CD4-positive, alpha-beta T cell treated with Interleukin-15 for 1 hour (primary cell): ENCODE results near the gene CDHR5.

Experiments
- DNase-seq: peaks from one replicate; pipeline ENCODE4 v3.0.0-alpha.2; 2020

CDHR5 gene

GRCh38 chr11:643849-644738 is 19.3 kb upstream of the CDHR5 start:
- no peak for DNase-seq

GRCh38 chr11:643366-643765 is 18.6 kb upstream of the CDHR5 start:
- no peak for DNase-seq

- no peak for DNase-seq
Measured at GRCh38 chr11:641806-642370, 17.1 kb upstream of the CDHR5 start.

GRCh38 chr11:640021-640706 is 15.4 kb upstream of the CDHR5 start:
- DNase-seq: peak; percentile 33

GRCh38 chr11:639332-639955 is 14.7 kb upstream of the CDHR5 start:
- no peak for DNase-seq

- no peak for DNase-seq
Measured at GRCh38 chr11:638631-639331, 14.0 kb upstream of the CDHR5 start.

- DNase-seq: no peak
Measured at GRCh38 chr11:637593-638521, 13.1 kb upstream of the CDHR5 start.

GRCh38 chr11:637333-637592 is 12.5 kb upstream of the CDHR5 start:
- DNase-seq: no peak

- DNase-seq: no peak
Measured at GRCh38 chr11:636511-637332, 12.0 kb upstream of the CDHR5 start, which contains the start of gene DRD4. TSS of gene DRD4 (plus strand) at chr11:637269. CDS start at chr11:637305, 36 bp downstream.

- DNase-seq: no peak
Measured at GRCh38 chr11:635945-636510, 11.3 kb upstream of the CDHR5 start.

GRCh38 chr11:630871-631270 is 6.1 kb upstream of the CDHR5 start:
- DNase-seq: no peak

- peak; percentile 57 for DNase-seq
Measured at GRCh38 chr11:629237-629583, 4.5 kb upstream of the CDHR5 start.

- DNase-seq: no peak
Measured at GRCh38 chr11:628056-628455, 3.3 kb upstream of the CDHR5 start.

- no peak for DNase-seq
Measured at GRCh38 chr11:627308-627576, 2.5 kb upstream of the CDHR5 start.

GRCh38 chr11:626475-627307 is 1.9 kb upstream of the CDHR5 start, which contains the start of gene SCT:
TSS of gene SCT (minus strand) at chr11:627181. CDS start at chr11:627143, 38 bp downstream.
- DNase-seq: no peak

- DNase-seq: no peak
Measured at GRCh38 chr11:625636-626268, 997 bp upstream of the CDHR5 start.

- DNase-seq: peak; percentile 19
Measured at GRCh38 chr11:623999-624704, 603 bp downstream of the CDHR5 start.

GRCh38 chr11:623349-623869 is 1.3 kb downstream of the CDHR5 start:
- no peak for DNase-seq
